K562 (cell line): Measurements from ENCODE around the gene BAHD1. TPM values are rescaled to one million over a fixed set of nuclear protein-coding genes. Genes with fewer than 3 reads are reported as not detected.

Experiments used
- BRF1 ChIP-seq: IDR thresholded peaks from 3 replicates; pipeline ENCODE4 v1.6.1; 2011; ENCODE audit warnings: borderline replicate concordance, mild to moderate bottlenecking; ENCODE audit not compliant: insufficient read length; ENCODE audit errors: extremely low read depth
- CGGBP1 ChIP-seq: fragments of 250-450 bp; sonication (Bioruptor Pico); IDR thresholded peaks from 2 replicates; pipeline ENCODE4 v1.9.0; 2021; ENCODE audit warnings: mild to moderate bottlenecking
- EZH2 ChIP-seq: IDR thresholded peaks from 2 replicates; pipeline ENCODE4 v1.6.1; 2012; ENCODE audit warnings: low read depth, mild to moderate bottlenecking, inconsistent platforms, low read length, borderline replicate concordance
- GTF2A2 ChIP-seq: IDR thresholded peaks from 2 replicates; pipeline ENCODE4 v1.6.1; 2016; ENCODE audit warnings: mild to moderate bottlenecking, missing genetic modification characterization, missing compliant biosample characterization
- HMGN3 ChIP-seq: IDR thresholded peaks from 2 replicates; pipeline ENCODE4 v1.6.1; 2011; ENCODE audit warnings: borderline replicate concordance, low read depth, mild to moderate bottlenecking, mixed read lengths, low read length; ENCODE audit not compliant: insufficient read length; ENCODE audit errors: extremely low read depth
- SIN3A ChIP-seq, 2 experiments: fragments of 150-350 bp in 1 of 2; IDR thresholded peaks; 2 replicates each; pipeline ENCODE4 v1.6.1; 2011 to 2016; ENCODE audit warnings: borderline replicate concordance in 2 of 2, low read depth in 2 of 2, low read length in 2 of 2, mild to moderate bottlenecking in 2 of 2, moderate library complexity in 2 of 2; ENCODE audit not compliant: control insufficient read depth in 1 of 2
- XRCC3 ChIP-seq: fragments of 450-650 bp; IDR thresholded peaks from 2 replicates; pipeline ENCODE4 v1.6.1; 2017; ENCODE audit warnings: mild to moderate bottlenecking, moderate library complexity
- ZBTB7A ChIP-seq: IDR thresholded peaks from 2 replicates; pipeline ENCODE4 v1.6.1; 2011; ENCODE audit warnings: low read depth, mild to moderate bottlenecking, low read length, moderate library complexity, borderline replicate concordance; ENCODE audit not compliant: control insufficient read depth
- ZNF239 ChIP-seq: fragments of 250-450 bp; sonication (Bioruptor Pico); IDR thresholded peaks from 2 replicates; pipeline ENCODE4 v1.4.0; 2020; ENCODE audit warnings: mild to moderate bottlenecking
- ZNF79 ChIP-seq: fragments of 250-450 bp; sonication (Bioruptor Pico); IDR thresholded peaks from 2 replicates; pipeline ENCODE4 v1.4.0; 2020; ENCODE audit warnings: low read depth, mild to moderate bottlenecking, moderate library complexity
- polyA plus RNA-seq, 8 experiments: library from polyadenylated mRNA; depleted of rRNA in 4 of 8; stranded (reverse) in 5 of 8; unstranded in 3 of 8; fragments of >200 nt; fragmentation: Nextera tagmentation in 2 of 8; fragmentation: Illumina TruSeq in 1 of 8; extraction: Ambion mirVana in 2 of 8; extraction: Trizol in 1 of 8; gene quantifications; 2 replicates each; pipeline versions ENCODE4 v1.2.1 to v1.2.3, GENCODE V29; 2011 to 2014; ENCODE audit warnings: inconsistent platforms in 1 of 8, missing spikeins in 1 of 8
- total RNA-seq, 7 experiments: library from RNA; depleted of rRNA in 6 of 7; stranded (reverse); fragments of >200 nt in 6 of 7; fragmentation: Illumina TruSeq in 2 of 7; extraction: Trizol in 2 of 7; gene quantifications; 2 replicates each; pipeline versions ENCODE4 v1.2.1 to v1.2.3, GENCODE V29; 2011 to 2021; ENCODE audit warnings: low replicate concordance in 1 of 7
- TF ChIP-seq, protein P1 (sequence below): sonication (generic); formaldehyde crosslinking; IDR thresholded peaks from 2 replicates; pipeline ENCODE4 v1.8.0; 2022; ENCODE audit warnings: mild to moderate bottlenecking, missing genetic modification reagents
- TF ChIP-seq, protein P2 (sequence below), 2 experiments: fragments of 450-650 bp; IDR thresholded peaks; 2 replicates each; pipeline ENCODE4 v1.6.1; 2018; ENCODE audit warnings: mild to moderate bottlenecking in 2 of 2, low read depth in 1 of 2; ENCODE audit not compliant: partially characterized antibody in 2 of 2
- TF ChIP-seq, protein P3 (sequence below): IDR thresholded peaks from 2 replicates; pipeline ENCODE4 v1.6.1; 2014; ENCODE audit warnings: antibody characterized with exemption

The BAHD1 gene
- total and polyA plus RNA-seq, 9 of the 15 experiments (the other 6 are each of a cell fraction or from before 2014, with no cell fraction given) = 0.55 to 38.5 (median 11.5) TPM

DNA sequence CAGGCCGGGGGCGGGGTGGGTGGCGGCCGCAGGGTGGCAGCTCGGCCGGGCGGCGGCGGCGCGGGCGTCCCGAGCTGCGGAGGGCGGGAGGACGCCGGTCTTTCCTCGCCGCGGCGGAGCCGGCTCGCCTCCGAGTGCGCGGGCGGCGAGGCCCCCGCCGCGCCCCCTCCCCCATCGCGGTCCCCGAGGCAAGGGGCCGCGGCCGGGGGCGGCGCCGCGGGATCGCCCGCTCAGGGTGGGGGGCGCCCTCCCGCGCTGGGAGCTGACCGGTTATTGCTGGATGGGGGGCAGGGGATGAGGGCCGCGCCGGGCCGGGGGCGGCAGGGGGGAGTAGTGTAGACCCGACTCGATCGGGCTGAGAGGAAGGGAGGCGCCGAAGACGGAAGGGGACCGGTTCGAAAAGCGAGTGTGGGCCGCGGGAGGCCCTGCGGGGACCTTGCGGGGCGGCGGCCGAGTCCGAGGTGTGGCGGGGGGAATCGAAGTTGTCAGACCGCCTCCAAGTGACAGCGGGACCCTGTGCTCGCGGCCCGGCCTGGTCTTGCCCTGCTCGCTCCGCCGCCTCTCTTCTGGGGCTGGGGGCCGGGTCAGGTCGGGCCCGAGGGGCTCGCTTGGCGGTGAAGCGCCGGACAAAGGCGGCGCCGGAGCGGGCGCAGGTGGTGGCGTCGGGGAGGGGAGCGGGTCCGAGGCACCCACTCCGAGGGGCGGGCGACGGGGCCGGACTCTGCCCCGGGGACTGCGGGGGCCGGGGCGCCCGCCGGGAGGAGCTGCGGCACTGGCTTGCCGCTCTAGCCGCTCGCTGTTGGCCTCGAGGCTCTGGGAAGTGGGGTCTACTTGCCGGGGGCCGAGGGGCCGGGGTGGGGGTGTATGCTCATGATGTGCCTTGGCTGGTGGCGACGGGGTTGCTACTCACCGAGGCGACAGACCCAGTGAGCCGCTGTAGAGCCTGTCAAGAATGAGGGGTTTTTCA is 1.1 kb downstream of the BAHD1 start (continued):
- TF ChIP-seq ZNF79 (CRISPR knock-in tag) (no peak), BRF1 (no peak), XRCC3 (no peak), SIN3A (IDR thresholded peaks at IDR 0.05; ENCODE audit: borderline replicate concordance in 2 of 2, control insufficient read depth in 1 of 2, low read depth in 2 of 2, low read length in 2 of 2) (peak in 1 of 2 experiments; percentile 11; a peak in 2 of 4 replicates), GTF2A2 (tag) (no peak), ZNF239 (no peak), EZH2 (no peak), HMGN3 (peak; percentile 30), ZBTB7A (peak; percentile 77; the same call in 1 of the 2 replicates), CGGBP1 (CRISPR knock-in tag) (no peak)
- TF ChIP-seq, protein P1, sequence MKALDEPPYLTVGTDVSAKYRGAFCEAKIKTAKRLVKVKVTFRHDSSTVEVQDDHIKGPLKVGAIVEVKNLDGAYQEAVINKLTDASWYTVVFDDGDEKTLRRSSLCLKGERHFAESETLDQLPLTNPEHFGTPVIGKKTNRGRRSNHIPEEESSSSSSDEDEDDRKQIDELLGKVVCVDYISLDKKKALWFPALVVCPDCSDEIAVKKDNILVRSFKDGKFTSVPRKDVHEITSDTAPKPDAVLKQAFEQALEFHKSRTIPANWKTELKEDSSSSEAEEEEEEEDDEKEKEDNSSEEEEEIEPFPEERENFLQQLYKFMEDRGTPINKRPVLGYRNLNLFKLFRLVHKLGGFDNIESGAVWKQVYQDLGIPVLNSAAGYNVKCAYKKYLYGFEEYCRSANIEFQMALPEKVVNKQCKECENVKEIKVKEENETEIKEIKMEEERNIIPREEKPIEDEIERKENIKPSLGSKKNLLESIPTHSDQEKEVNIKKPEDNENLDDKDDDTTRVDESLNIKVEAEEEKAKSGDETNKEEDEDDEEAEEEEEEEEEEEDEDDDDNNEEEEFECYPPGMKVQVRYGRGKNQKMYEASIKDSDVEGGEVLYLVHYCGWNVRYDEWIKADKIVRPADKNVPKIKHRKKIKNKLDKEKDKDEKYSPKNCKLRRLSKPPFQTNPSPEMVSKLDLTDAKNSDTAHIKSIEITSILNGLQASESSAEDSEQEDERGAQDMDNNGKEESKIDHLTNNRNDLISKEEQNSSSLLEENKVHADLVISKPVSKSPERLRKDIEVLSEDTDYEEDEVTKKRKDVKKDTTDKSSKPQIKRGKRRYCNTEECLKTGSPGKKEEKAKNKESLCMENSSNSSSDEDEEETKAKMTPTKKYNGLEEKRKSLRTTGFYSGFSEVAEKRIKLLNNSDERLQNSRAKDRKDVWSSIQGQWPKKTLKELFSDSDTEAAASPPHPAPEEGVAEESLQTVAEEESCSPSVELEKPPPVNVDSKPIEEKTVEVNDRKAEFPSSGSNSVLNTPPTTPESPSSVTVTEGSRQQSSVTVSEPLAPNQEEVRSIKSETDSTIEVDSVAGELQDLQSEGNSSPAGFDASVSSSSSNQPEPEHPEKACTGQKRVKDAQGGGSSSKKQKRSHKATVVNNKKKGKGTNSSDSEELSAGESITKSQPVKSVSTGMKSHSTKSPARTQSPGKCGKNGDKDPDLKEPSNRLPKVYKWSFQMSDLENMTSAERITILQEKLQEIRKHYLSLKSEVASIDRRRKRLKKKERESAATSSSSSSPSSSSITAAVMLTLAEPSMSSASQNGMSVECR (CRISPR knock-in tag) = peak; percentile 33; the same call in 1 of the 2 replicates
- TF ChIP-seq, protein P2, sequence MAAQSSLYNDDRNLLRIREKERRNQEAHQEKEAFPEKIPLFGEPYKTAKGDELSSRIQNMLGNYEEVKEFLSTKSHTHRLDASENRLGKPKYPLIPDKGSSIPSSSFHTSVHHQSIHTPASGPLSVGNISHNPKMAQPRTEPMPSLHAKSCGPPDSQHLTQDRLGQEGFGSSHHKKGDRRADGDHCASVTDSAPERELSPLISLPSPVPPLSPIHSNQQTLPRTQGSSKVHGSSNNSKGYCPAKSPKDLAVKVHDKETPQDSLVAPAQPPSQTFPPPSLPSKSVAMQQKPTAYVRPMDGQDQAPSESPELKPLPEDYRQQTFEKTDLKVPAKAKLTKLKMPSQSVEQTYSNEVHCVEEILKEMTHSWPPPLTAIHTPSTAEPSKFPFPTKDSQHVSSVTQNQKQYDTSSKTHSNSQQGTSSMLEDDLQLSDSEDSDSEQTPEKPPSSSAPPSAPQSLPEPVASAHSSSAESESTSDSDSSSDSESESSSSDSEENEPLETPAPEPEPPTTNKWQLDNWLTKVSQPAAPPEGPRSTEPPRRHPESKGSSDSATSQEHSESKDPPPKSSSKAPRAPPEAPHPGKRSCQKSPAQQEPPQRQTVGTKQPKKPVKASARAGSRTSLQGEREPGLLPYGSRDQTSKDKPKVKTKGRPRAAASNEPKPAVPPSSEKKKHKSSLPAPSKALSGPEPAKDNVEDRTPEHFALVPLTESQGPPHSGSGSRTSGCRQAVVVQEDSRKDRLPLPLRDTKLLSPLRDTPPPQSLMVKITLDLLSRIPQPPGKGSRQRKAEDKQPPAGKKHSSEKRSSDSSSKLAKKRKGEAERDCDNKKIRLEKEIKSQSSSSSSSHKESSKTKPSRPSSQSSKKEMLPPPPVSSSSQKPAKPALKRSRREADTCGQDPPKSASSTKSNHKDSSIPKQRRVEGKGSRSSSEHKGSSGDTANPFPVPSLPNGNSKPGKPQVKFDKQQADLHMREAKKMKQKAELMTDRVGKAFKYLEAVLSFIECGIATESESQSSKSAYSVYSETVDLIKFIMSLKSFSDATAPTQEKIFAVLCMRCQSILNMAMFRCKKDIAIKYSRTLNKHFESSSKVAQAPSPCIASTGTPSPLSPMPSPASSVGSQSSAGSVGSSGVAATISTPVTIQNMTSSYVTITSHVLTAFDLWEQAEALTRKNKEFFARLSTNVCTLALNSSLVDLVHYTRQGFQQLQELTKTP (IDR thresholded peaks at IDR 0.05; ENCODE audit: low read depth in 1 of 2, partially characterized antibody in 2 of 2) = no peak
- TF ChIP-seq, protein P3, sequence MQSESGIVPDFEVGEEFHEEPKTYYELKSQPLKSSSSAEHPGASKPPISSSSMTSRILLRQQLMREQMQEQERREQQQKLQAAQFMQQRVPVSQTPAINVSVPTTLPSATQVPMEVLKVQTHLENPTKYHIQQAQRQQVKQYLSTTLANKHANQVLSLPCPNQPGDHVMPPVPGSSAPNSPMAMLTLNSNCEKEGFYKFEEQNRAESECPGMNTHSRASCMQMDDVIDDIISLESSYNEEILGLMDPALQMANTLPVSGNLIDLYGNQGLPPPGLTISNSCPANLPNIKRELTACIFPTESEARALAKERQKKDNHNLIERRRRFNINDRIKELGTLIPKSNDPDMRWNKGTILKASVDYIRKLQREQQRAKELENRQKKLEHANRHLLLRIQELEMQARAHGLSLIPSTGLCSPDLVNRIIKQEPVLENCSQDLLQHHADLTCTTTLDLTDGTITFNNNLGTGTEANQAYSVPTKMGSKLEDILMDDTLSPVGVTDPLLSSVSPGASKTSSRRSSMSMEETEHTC = no peak
